GM23338 (cell line): ENCODE results near the gene ANKRD63. TPM values are rescaled to one million over a fixed set of nuclear protein-coding genes. Genes with fewer than 3 reads are reported as not detected.

Source experiments
- ATAC-seq: fragments of 200-7000 bp; cut with Tn5 transposase; 3 replicates; pipeline ENCODE4 v1.9.1; 2020
- DNase-seq: peaks from one replicate; pipeline ENCODE4 v3.0.0-alpha.2; 2015; ENCODE audit warnings: low spot score
- H2AFZ ChIP-seq: fragments of 200-600 bp; sonication (generic); 2 replicates; pipeline ENCODE4 v1.8.0; 2016; ENCODE audit warnings: antibody characterized with exemption, mild to moderate bottlenecking, moderate library complexity
- H3F3A ChIP-seq: fragments of 200-600 bp; sonication (generic); replicated peaks from 2 replicates; pipeline ENCODE4 v1.8.0; 2017; ENCODE audit warnings: antibody characterized with exemption, mixed run types, low read depth
- H3K27ac ChIP-seq: fragments of 200-600 bp; sonication (generic); 2 replicates; pipeline ENCODE4 v1.6.1; 2016; ENCODE audit warnings: low read depth
- H3K27me3 ChIP-seq: fragments of 200-600 bp; sonication (generic); 2 replicates; pipeline ENCODE4 v1.8.0; 2016; ENCODE audit warnings: mild to moderate bottlenecking, mixed run types, moderate library complexity; ENCODE audit not compliant: insufficient read depth
- H3K36me3 ChIP-seq: fragments of 200-600 bp; sonication (generic); 2 replicates; pipeline ENCODE4 v1.8.0; 2016; ENCODE audit warnings: mild to moderate bottlenecking; ENCODE audit not compliant: insufficient read depth
- H3K4me1 ChIP-seq: fragments of 200-600 bp; sonication (generic); 2 replicates; pipeline ENCODE4 v1.8.0; 2016; ENCODE audit warnings: mild to moderate bottlenecking, moderate library complexity; ENCODE audit not compliant: insufficient read depth
- H3K4me2 ChIP-seq: fragments of 200-600 bp; sonication (generic); 2 replicates; pipeline ENCODE4 v1.7.1; 2017; ENCODE audit warnings: mixed run types
- H3K4me3 ChIP-seq: fragments of 200-600 bp; sonication (generic); 2 replicates; pipeline ENCODE4 v1.6.1; 2016; ENCODE audit warnings: mixed run types
- H3K79me2 ChIP-seq: fragments of 200-600 bp; sonication (generic); replicated peaks from 2 replicates; pipeline ENCODE4 v1.8.0; 2017; ENCODE audit warnings: mild to moderate bottlenecking; ENCODE audit not compliant: insufficient read depth
- H3K9me2 ChIP-seq: fragments of 200-600 bp; sonication (generic); 2 replicates; pipeline ENCODE4 v1.8.0; 2017; ENCODE audit not compliant: insufficient read depth
- H4K20me1 ChIP-seq: fragments of 200-600 bp; sonication (generic); replicated peaks from 2 replicates; pipeline ENCODE4 v1.8.0; 2017; ENCODE audit warnings: mild to moderate bottlenecking; ENCODE audit not compliant: insufficient read depth
- H3K27ac Mint-ChIP-seq: 2 replicates; pipeline ENCODE4 v1.8.0; 2020; ENCODE audit warnings: inconsistent platforms, mild to moderate bottlenecking, moderate library complexity, mixed read lengths
- H3K27me3 Mint-ChIP-seq: 3 replicates; pipeline ENCODE4 v1.8.0; 2022; ENCODE audit warnings: low read depth, mild to moderate bottlenecking, moderate library complexity, mixed read lengths, inconsistent platforms; ENCODE audit not compliant: insufficient read depth, poor library complexity
- H3K36me3 Mint-ChIP-seq: 3 replicates; pipeline ENCODE4 v1.8.0; 2021; ENCODE audit warnings: low read depth, mild to moderate bottlenecking, inconsistent platforms, moderate library complexity, mixed read lengths
- H3K4me1 Mint-ChIP-seq: 3 replicates; pipeline ENCODE4 v1.8.0; 2020; ENCODE audit warnings: mild to moderate bottlenecking, inconsistent platforms, mixed read lengths
- H3K4me3 Mint-ChIP-seq: 3 replicates; pipeline ENCODE4 v1.8.0; 2021; ENCODE audit warnings: moderate library complexity, mild to moderate bottlenecking, inconsistent platforms, mixed read lengths
- H3K9me3 Mint-ChIP-seq: 3 replicates; pipeline ENCODE4 v1.8.0; 2020; ENCODE audit warnings: moderate library complexity, mild to moderate bottlenecking, inconsistent platforms, mixed read lengths
- CREB1 ChIP-seq: fragments of 250-450 bp; sonication (Bioruptor Pico); IDR thresholded peaks from 2 replicates; pipeline ENCODE4 v1.5.0; 2020; ENCODE audit warnings: low read depth, mild to moderate bottlenecking, moderate library complexity
- CTCF ChIP-seq, 2 experiments: fragments of 200-600 bp in 1 of 2; sonication (generic) in 1 of 2; conservative IDR thresholded peaks; 2 replicates each; pipeline versions ENCODE4 v1.5.1 to v1.6.1; 2016 to 2017; ENCODE audit warnings: antibody characterized with exemption in 2 of 2, low read depth in 2 of 2, mild to moderate bottlenecking in 2 of 2, moderate library complexity in 1 of 2
- ETS1 ChIP-seq: IDR thresholded peaks from 2 replicates; pipeline ENCODE4 v1.6.1; 2016; ENCODE audit warnings: antibody characterized with exemption
- EZH2 ChIP-seq: fragments of 200-600 bp; sonication (generic); IDR thresholded peaks from one replicate; pipeline ENCODE4 v1.8.0; 2017; ENCODE audit warnings: antibody characterized with exemption, mild to moderate bottlenecking, low read depth; ENCODE audit not compliant: unreplicated experiment
- EZH2phosphoT487 ChIP-seq: fragments of 200-600 bp; sonication (generic); IDR thresholded peaks from one replicate; pipeline ENCODE4 v1.8.1; 2018; ENCODE audit warnings: antibody characterized with exemption; ENCODE audit not compliant: unreplicated experiment
- JUNB ChIP-seq: IDR thresholded peaks from one replicate; pipeline ENCODE4 v1.6.1; 2016; ENCODE audit warnings: antibody characterized with exemption; ENCODE audit not compliant: unreplicated experiment
- NANOG ChIP-seq: IDR thresholded peaks from 2 replicates; pipeline ENCODE4 v1.6.1; 2016; ENCODE audit warnings: antibody characterized with exemption, borderline replicate concordance
- POLR2AphosphoS5 ChIP-seq: IDR thresholded peaks from 2 replicates; pipeline ENCODE4 v1.6.1; 2016; ENCODE audit warnings: antibody characterized with exemption, low read depth
- REST ChIP-seq: IDR thresholded peaks from one replicate; pipeline ENCODE4 v1.6.1; 2018; ENCODE audit warnings: antibody characterized with exemption; ENCODE audit not compliant: unreplicated experiment
- STAT1 ChIP-seq: IDR thresholded peaks from one replicate; pipeline ENCODE4 v1.6.1; 2016; ENCODE audit warnings: antibody characterized with exemption; ENCODE audit not compliant: unreplicated experiment
- ZNF114 ChIP-seq: fragments of 250-450 bp; sonication (Bioruptor Pico); IDR thresholded peaks from 2 replicates; pipeline ENCODE4 v1.5.0; 2020; ENCODE audit warnings: mild to moderate bottlenecking, moderate library complexity
- ZNF331 ChIP-seq: fragments of 250-450 bp; sonication (Bioruptor Pico); IDR thresholded peaks from 2 replicates; pipeline ENCODE4 v1.5.0; 2020; ENCODE audit warnings: low read depth, mild to moderate bottlenecking, moderate library complexity
- ZNF462 ChIP-seq: fragments of 250-450 bp; sonication (Bioruptor Pico); IDR thresholded peaks from 2 replicates; pipeline ENCODE4 v1.5.0; 2020; ENCODE audit warnings: mild to moderate bottlenecking, moderate library complexity
- polyA plus RNA-seq: library from polyadenylated mRNA; unstranded; fragments of >200 nt; fragmentation: Nextera tagmentation; extraction: Ambion mirVana; gene quantifications from 2 replicates; pipeline ENCODE4 v1.2.1, GENCODE V29; 2016
- total RNA-seq: library from RNA; depleted of rRNA; stranded (reverse); fragments of >200 nt; shearing (Covaris generic); gene quantifications from 2 replicates; pipeline ENCODE4 v1.2.3, GENCODE V29; 2014

ANKRD63 gene
- total and polyA plus RNA-seq, 2 experiments from 2014 or later = 0.59 TPM; not detected in 1

GRCh38 chr15:40290918-40291574 lies 8.2 kb upstream of the ANKRD63 start:
- Histone ChIP-seq H3F3A (no peaks in the 10 kb centered on the region), H4K20me1 (no peaks in the 10 kb centered on the region), H3K36me3 (no peaks in the 10 kb centered on the region), H3K9me2 (no peaks in the 10 kb centered on the region), H3K4me2 (peak overlapping the region; percentile 91), H3K79me2 (no peaks in the 10 kb centered on the region), H2AFZ (peak overlapping the region; percentile 86), H3K27me3 (peaks cover 60% of the 10 kb centered on the region), H3K27ac (no peak overlapping the region), H3K4me3 (peak overlapping the region; percentile 57), H3K4me1 (peaks cover 16% of the 10 kb centered on the region; the same call in 1 of the 2 replicates)
- Mint-ChIP-seq H3K36me3 (no peaks in the 10 kb centered on the region), H3K27ac (no peak overlapping the region), H3K9me3 (no peaks in the 10 kb centered on the region), H3K27me3 (peaks cover 50% of the 10 kb centered on the region), H3K4me3 (peak overlapping the region; percentile 63; the same call in 2 of the 3 replicates), H3K4me1 (peaks cover 28% of the 10 kb centered on the region)
- no peak for TF ChIP-seq ETS1
- no peak for TF ChIP-seq EZH2phosphoT487
- no peak for TF ChIP-seq CTCF (conservative IDR thresholded peaks at IDR 0.05; ENCODE audit: low read depth in 2 of 2)
- TF ChIP-seq ZNF462 (CRISPR knock-in tag) = no peak
- TF ChIP-seq JUNB = no peak
- TF ChIP-seq ZNF114 (CRISPR knock-in tag) = no peak
- TF ChIP-seq POLR2AphosphoS5 = 0 out of 2 replicates have a peak, but pooled peaks have one; percentile 13
- TF ChIP-seq ZNF331 = no peak
- no peak for TF ChIP-seq CREB1
- TF ChIP-seq NANOG = no peak
- peak; percentile 52 for TF ChIP-seq EZH2
- TF ChIP-seq STAT1 = no peak
- no peak for TF ChIP-seq REST
- DNase-seq (peak; percentile 85), ATAC-seq (peak; percentile 82)
